ENCODE measurements around the gene PIP5KL1. TPM values are rescaled to one million over a fixed set of nuclear protein-coding genes. Genes with fewer than 3 reads are reported as not detected.

PIP5KL1 gene
- total RNA-seq, 4 donors from 2014 or later = 0.44 to 2.3 (median 1.0) TPM; not detected in 1

GRCh38 chr9:127897193-127897692, 33.3 kb downstream of the PIP5KL1 start:
- TF ChIP-seq CTCF (IDR thresholded peaks at IDR 0.05; ENCODE audit: low read depth) = no peak

GRCh38 chr9:127896395-127897192, 34.0 kb downstream of the PIP5KL1 start:
- TF ChIP-seq CTCF (IDR thresholded peaks at IDR 0.05; ENCODE audit: low read depth) = no peak

GRCh38 chr9:127895811-127896210, 34.8 kb downstream of the PIP5KL1 start:
- no peak for TF ChIP-seq CTCF (IDR thresholded peaks at IDR 0.05; ENCODE audit: low read depth)

GRCh38 chr9:127893392-127893791, 37.2 kb downstream of the PIP5KL1 start:
- TF ChIP-seq CTCF (IDR thresholded peaks at IDR 0.05; ENCODE audit: low read depth) = no peak

- no peak for TF ChIP-seq CTCF (IDR thresholded peaks at IDR 0.05; ENCODE audit: low read depth)
Measured at GRCh38 chr9:127892831-127893230, 37.7 kb downstream of the PIP5KL1 start.

GRCh38 chr9:127890053-127890452, 40.5 kb downstream of the PIP5KL1 start:
- no peak for TF ChIP-seq CTCF (IDR thresholded peaks at IDR 0.05; ENCODE audit: low read depth)

GRCh38 chr9:127887792-127888191, 42.8 kb downstream of the PIP5KL1 start:
- no peak for TF ChIP-seq CTCF (IDR thresholded peaks at IDR 0.05; ENCODE audit: low read depth)

Data from subcutaneous adipose tissue (tissue), 4 donors.